Tibial artery (tissue), 4 donors: ENCODE measurements around the gene KIAA0513.

ENCODE experiments used
- DNase-seq, 2 donors: peaks; one replicate each; pipeline ENCODE4 v3.0.0-alpha.2; 2019
- H3K27ac ChIP-seq, 2 donors: fragments of 200-600 bp; sonication (generic) in 1 of 2; 1 replicate in 1 of 2; 2 replicates in 1 of 2; pipeline ENCODE4 v1.5.1; 2018 to 2019; ENCODE audit warnings: mild to moderate bottlenecking in 1 of 2
- H3K27me3 ChIP-seq, 2 donors: fragments of 200-600 bp; sonication (generic) in 1 of 2; one replicate each; pipeline versions ENCODE4 v1.5.1 to v1.6.0; 2016 to 2019
- H3K36me3 ChIP-seq, 3 donors: fragments of 200-600 bp; sonication (generic) in 2 of 3; one replicate each; pipeline ENCODE4 v1.5.1; 2016 to 2019; ENCODE audit warnings: mild to moderate bottlenecking in 2 of 3
- H3K4me1 ChIP-seq, 4 donors: fragments of 200-600 bp; sonication (generic) in 2 of 4; 1 replicate in 3 of 4; 2 replicates in 1 of 4; pipeline ENCODE4 v1.5.1; 2016 to 2019
- H3K4me3 ChIP-seq, 2 donors: fragments of 200-600 bp; sonication (generic) in 1 of 2; 1 replicate in 1 of 2; 2 replicates in 1 of 2; pipeline ENCODE4 v1.5.1; 2018 to 2019; ENCODE audit warnings: mild to moderate bottlenecking in 2 of 2
- H3K9me3 ChIP-seq, 3 donors: fragments of 200-600 bp; sonication (generic) in 1 of 3; one replicate each; pipeline ENCODE4 v1.5.1; 2016 to 2019
- CTCF ChIP-seq, 2 experiments: fragments of 200-600 bp in 1 of 2; fragments of 450-650 bp in 1 of 2; IDR thresholded peaks; one replicate each; pipeline ENCODE4 v1.5.1; 2017 to 2019; ENCODE audit warnings: antibody characterized with exemption in 2 of 2, mild to moderate bottlenecking in 1 of 2, moderate library complexity in 1 of 2
- intact Hi-C: fragments of 100-400 bp; cut with DNase I; formaldehyde crosslinking; loops from one replicate; pipeline ENCODE4 v1.15.0; 2023; ENCODE audit warnings: low total_unique reads

The KIAA0513 gene

GRCh38 chr16:85010931-85011845 lies 16.4 kb upstream of the KIAA0513 start, which contains the start of gene ZDHHC7:
TSS of gene ZDHHC7 (minus strand) at chr16:85011535. CDS start at chr16:84990618, 20,917 bp downstream.
- Histone ChIP-seq H3K4me3 (peak within 1 kb of the TSS; percentile 72 to 83), H3K4me1 (peaks cover 0 to 50% (median 33%) of the 10 kb centered on the region in 4 donors), H3K27ac (peak within 1 kb of the TSS; percentile 82 to 85), H3K27me3 (peaks cover 0 to 3% of the 10 kb centered on the region in 2 donors), H3K36me3 (no peaks in the 10 kb centered on the region), H3K9me3 (no peaks in the 10 kb centered on the region)
- DNase-seq: peak; percentile 82 to 93
- intact Hi-C loops: no loop called here
- TF ChIP-seq CTCF (IDR thresholded peaks at IDR 0.05): no peak

- intact Hi-C loops: no loop called here
- Histone ChIP-seq H3K27ac (peak overlapping the region; percentile 82 to 85), H3K9me3 (no peaks in the 10 kb centered on the region), H3K4me1 (peaks cover 0 to 43% (median 26%) of the 10 kb centered on the region in 4 donors), H3K27me3 (peaks cover 0 to 3% of the 10 kb centered on the region in 2 donors), H3K4me3 (peak overlapping the region; percentile 72 to 83), H3K36me3 (no peaks in the 10 kb centered on the region)
- no peak for TF ChIP-seq CTCF (IDR thresholded peaks at IDR 0.05)
- no peak for DNase-seq
Observed at GRCh38 chr16:85011846-85012284, 15.7 kb upstream of the KIAA0513 start.

- Histone ChIP-seq H3K4me3 (no peak overlapping the region), H3K4me1 (peaks cover 0 to 18% (median 14%) of the 10 kb centered on the region in 4 donors), H3K9me3 (no peaks in the 10 kb centered on the region), H3K27ac (no peak overlapping the region), H3K27me3 (peaks cover 0 to 3% of the 10 kb centered on the region in 2 donors), H3K36me3 (no peaks in the 10 kb centered on the region)
- no peak for DNase-seq
- no peak for TF ChIP-seq CTCF (IDR thresholded peaks at IDR 0.05)
- intact Hi-C loops: no loop called here
Observed at GRCh38 chr16:85014311-85014710, 13.3 kb upstream of the KIAA0513 start.

GRCh38 chr16:85015481-85016187 lies 12.0 kb upstream of the KIAA0513 start:
- Histone ChIP-seq H3K27ac (no peak overlapping the region), H3K36me3 (no peaks in the 10 kb centered on the region), H3K27me3 (peaks cover 0 to 3% of the 10 kb centered on the region in 2 donors), H3K4me3 (no peak overlapping the region), H3K9me3 (no peaks in the 10 kb centered on the region), H3K4me1 (peaks cover 0 to 6% (median 3%) of the 10 kb centered on the region in 4 donors)
- TF ChIP-seq CTCF (IDR thresholded peaks at IDR 0.05): no peak
- no peak for DNase-seq
- intact Hi-C loops: no loop called here

- no peak for DNase-seq
- intact Hi-C loops: no loop called here
- no peaks in the 10 kb centered on the region for H3K9me3 ChIP-seq
- no peak for TF ChIP-seq CTCF (IDR thresholded peaks at IDR 0.05)
- no peaks in the 10 kb centered on the region for H3K36me3 ChIP-seq
- peaks cover 0 to 2% (median under 1%) of the 10 kb centered on the region in 4 donors for H3K4me1 ChIP-seq
- H3K27me3 ChIP-seq: peaks cover 0 to 3% of the 10 kb centered on the region in 2 donors
- no peak overlapping the region for H3K27ac ChIP-seq
- H3K4me3 ChIP-seq: no peak overlapping the region
Observed at GRCh38 chr16:85017151-85017550, 10.4 kb upstream of the KIAA0513 start.
